GM23338 (cell line): Measurements from ENCODE around the gene JAK3. TPM values are rescaled to one million over a fixed set of nuclear protein-coding genes. Genes with fewer than 3 reads are reported as not detected.
"Not testable (repeated sequence)": the region's sequence is repeated elsewhere in the genome, so short reads cannot be mapped to it uniquely, and the experiment has no call there.

Source experiments
- ATAC-seq: fragments of 200-7000 bp; cut with Tn5 transposase; 3 replicates; pipeline ENCODE4 v1.9.1; 2020
- DNase-seq: peaks from one replicate; pipeline ENCODE4 v3.0.0-alpha.2; 2015; ENCODE audit warnings: low spot score
- H2AFZ ChIP-seq: fragments of 200-600 bp; sonication (generic); 2 replicates; pipeline ENCODE4 v1.8.0; 2016; ENCODE audit warnings: antibody characterized with exemption, mild to moderate bottlenecking, moderate library complexity
- H3F3A ChIP-seq: fragments of 200-600 bp; sonication (generic); replicated peaks from 2 replicates; pipeline ENCODE4 v1.8.0; 2017; ENCODE audit warnings: antibody characterized with exemption, mixed run types, low read depth
- H3K27ac ChIP-seq: fragments of 200-600 bp; sonication (generic); 2 replicates; pipeline ENCODE4 v1.6.1; 2016; ENCODE audit warnings: low read depth
- H3K27me3 ChIP-seq: fragments of 200-600 bp; sonication (generic); 2 replicates; pipeline ENCODE4 v1.8.0; 2016; ENCODE audit warnings: mild to moderate bottlenecking, mixed run types, moderate library complexity; ENCODE audit not compliant: insufficient read depth
- H3K36me3 ChIP-seq: fragments of 200-600 bp; sonication (generic); 2 replicates; pipeline ENCODE4 v1.8.0; 2016; ENCODE audit warnings: mild to moderate bottlenecking; ENCODE audit not compliant: insufficient read depth
- H3K4me1 ChIP-seq: fragments of 200-600 bp; sonication (generic); 2 replicates; pipeline ENCODE4 v1.8.0; 2016; ENCODE audit warnings: mild to moderate bottlenecking, moderate library complexity; ENCODE audit not compliant: insufficient read depth
- H3K4me2 ChIP-seq: fragments of 200-600 bp; sonication (generic); 2 replicates; pipeline ENCODE4 v1.7.1; 2017; ENCODE audit warnings: mixed run types
- H3K4me3 ChIP-seq: fragments of 200-600 bp; sonication (generic); 2 replicates; pipeline ENCODE4 v1.6.1; 2016; ENCODE audit warnings: mixed run types
- H3K79me2 ChIP-seq: fragments of 200-600 bp; sonication (generic); replicated peaks from 2 replicates; pipeline ENCODE4 v1.8.0; 2017; ENCODE audit warnings: mild to moderate bottlenecking; ENCODE audit not compliant: insufficient read depth
- H3K9me2 ChIP-seq: fragments of 200-600 bp; sonication (generic); 2 replicates; pipeline ENCODE4 v1.8.0; 2017; ENCODE audit not compliant: insufficient read depth
- H4K20me1 ChIP-seq: fragments of 200-600 bp; sonication (generic); replicated peaks from 2 replicates; pipeline ENCODE4 v1.8.0; 2017; ENCODE audit warnings: mild to moderate bottlenecking; ENCODE audit not compliant: insufficient read depth
- H3K27ac Mint-ChIP-seq: 2 replicates; pipeline ENCODE4 v1.8.0; 2020; ENCODE audit warnings: inconsistent platforms, mild to moderate bottlenecking, moderate library complexity, mixed read lengths
- H3K27me3 Mint-ChIP-seq: 3 replicates; pipeline ENCODE4 v1.8.0; 2022; ENCODE audit warnings: low read depth, mild to moderate bottlenecking, moderate library complexity, mixed read lengths, inconsistent platforms; ENCODE audit not compliant: insufficient read depth, poor library complexity
- H3K36me3 Mint-ChIP-seq: 3 replicates; pipeline ENCODE4 v1.8.0; 2021; ENCODE audit warnings: low read depth, mild to moderate bottlenecking, inconsistent platforms, moderate library complexity, mixed read lengths
- H3K4me1 Mint-ChIP-seq: 3 replicates; pipeline ENCODE4 v1.8.0; 2020; ENCODE audit warnings: mild to moderate bottlenecking, inconsistent platforms, mixed read lengths
- H3K4me3 Mint-ChIP-seq: 3 replicates; pipeline ENCODE4 v1.8.0; 2021; ENCODE audit warnings: moderate library complexity, mild to moderate bottlenecking, inconsistent platforms, mixed read lengths
- H3K9me3 Mint-ChIP-seq: 3 replicates; pipeline ENCODE4 v1.8.0; 2020; ENCODE audit warnings: moderate library complexity, mild to moderate bottlenecking, inconsistent platforms, mixed read lengths
- CREB1 ChIP-seq: fragments of 250-450 bp; sonication (Bioruptor Pico); IDR thresholded peaks from 2 replicates; pipeline ENCODE4 v1.5.0; 2020; ENCODE audit warnings: low read depth, mild to moderate bottlenecking, moderate library complexity
- CTCF ChIP-seq, 2 experiments: fragments of 200-600 bp in 1 of 2; sonication (generic) in 1 of 2; conservative IDR thresholded peaks; 2 replicates each; pipeline versions ENCODE4 v1.5.1 to v1.6.1; 2016 to 2017; ENCODE audit warnings: antibody characterized with exemption in 2 of 2, low read depth in 2 of 2, mild to moderate bottlenecking in 2 of 2, moderate library complexity in 1 of 2
- EZH2 ChIP-seq: fragments of 200-600 bp; sonication (generic); IDR thresholded peaks from one replicate; pipeline ENCODE4 v1.8.0; 2017; ENCODE audit warnings: antibody characterized with exemption, mild to moderate bottlenecking, low read depth; ENCODE audit not compliant: unreplicated experiment
- EZH2phosphoT487 ChIP-seq: fragments of 200-600 bp; sonication (generic); IDR thresholded peaks from one replicate; pipeline ENCODE4 v1.8.1; 2018; ENCODE audit warnings: antibody characterized with exemption; ENCODE audit not compliant: unreplicated experiment
- JUNB ChIP-seq: IDR thresholded peaks from one replicate; pipeline ENCODE4 v1.6.1; 2016; ENCODE audit warnings: antibody characterized with exemption; ENCODE audit not compliant: unreplicated experiment
- POLR2AphosphoS5 ChIP-seq: IDR thresholded peaks from 2 replicates; pipeline ENCODE4 v1.6.1; 2016; ENCODE audit warnings: antibody characterized with exemption, low read depth
- REST ChIP-seq: IDR thresholded peaks from one replicate; pipeline ENCODE4 v1.6.1; 2018; ENCODE audit warnings: antibody characterized with exemption; ENCODE audit not compliant: unreplicated experiment
- polyA plus RNA-seq: library from polyadenylated mRNA; unstranded; fragments of >200 nt; fragmentation: Nextera tagmentation; extraction: Ambion mirVana; gene quantifications from 2 replicates; pipeline ENCODE4 v1.2.1, GENCODE V29; 2016
- total RNA-seq: library from RNA; depleted of rRNA; stranded (reverse); fragments of >200 nt; shearing (Covaris generic); gene quantifications from 2 replicates; pipeline ENCODE4 v1.2.3, GENCODE V29; 2014

JAK3 gene
- total and polyA plus RNA-seq, 2 experiments from 2014 or later = 2.9 to 5.4 TPM

- H3K4me1 ChIP-seq = no peaks in the 10 kb centered on the region
- ATAC-seq (no peak), DNase-seq (no peak)
- H3K27ac ChIP-seq = no peak overlapping the region
- H4K20me1 ChIP-seq = no peaks in the 10 kb centered on the region
- H3K9me3 Mint-ChIP-seq = no peaks in the 10 kb centered on the region
- no peak overlapping the region for H3K4me2 ChIP-seq
- H3F3A ChIP-seq = no peaks in the 10 kb centered on the region
- H3K27ac Mint-ChIP-seq = no peak overlapping the region
- no peaks in the 10 kb centered on the region for H3K27me3 ChIP-seq
- TF ChIP-seq EZH2 = no peak
- TF ChIP-seq EZH2phosphoT487 = no peak
- no peaks in the 10 kb centered on the region for H3K36me3 Mint-ChIP-seq
- H2AFZ ChIP-seq = no peak overlapping the region
- peaks cover 4% of the 10 kb centered on the region for H3K27me3 Mint-ChIP-seq
- no peaks in the 10 kb centered on the region for H3K79me2 ChIP-seq
- no peak overlapping the region for H3K4me3 ChIP-seq
- no peaks in the 10 kb centered on the region for H3K9me2 ChIP-seq
- H3K4me1 Mint-ChIP-seq = no peaks in the 10 kb centered on the region
- H3K4me3 Mint-ChIP-seq = no peak overlapping the region
- no peaks in the 10 kb centered on the region for H3K36me3 ChIP-seq
Measured at GRCh38 chr19:17802137-17802858, 45.5 kb downstream of the JAK3 start.

GRCh38 chr19:17798599-17798998 lies 49.2 kb downstream of the JAK3 start:
- not testable (repeated sequence) for H3K4me2 ChIP-seq, H3K4me3 Mint-ChIP-seq, ATAC-seq, H3K4me1 Mint-ChIP-seq, H3K79me2 ChIP-seq, H3K9me3 Mint-ChIP-seq, DNase-seq, H3F3A ChIP-seq, H4K20me1 ChIP-seq, H3K36me3 Mint-ChIP-seq, H3K27ac ChIP-seq, H2AFZ ChIP-seq, H3K36me3 ChIP-seq, H3K4me3 ChIP-seq, H3K4me1 ChIP-seq, H3K9me2 ChIP-seq, H3K27ac Mint-ChIP-seq
- H3K27me3 Mint-ChIP-seq = peaks cover 20% of the 10 kb centered on the region
- H3K27me3 ChIP-seq = peaks cover 17% of the 10 kb centered on the region

GRCh38 chr19:17797424-17798201 lies 50.2 kb downstream of the JAK3 start:
- no peaks in the 10 kb centered on the region; the same call in 1 of the 2 replicates for H3K4me1 ChIP-seq
- H3K4me3 Mint-ChIP-seq = no peak overlapping the region
- peaks cover 8% of the 10 kb centered on the region; the same call in 1 of the 2 replicates for H3F3A ChIP-seq
- no peaks in the 10 kb centered on the region for H3K9me3 Mint-ChIP-seq
- no peaks in the 10 kb centered on the region for H3K36me3 ChIP-seq
- H3K27ac ChIP-seq = no peak overlapping the region
- H3K4me1 Mint-ChIP-seq = peaks cover 3% of the 10 kb centered on the region; the same call in 1 of the 3 replicates
- H3K4me2 ChIP-seq = no peak overlapping the region
- H3K4me3 ChIP-seq = no peak overlapping the region
- H3K9me2 ChIP-seq = no peaks in the 10 kb centered on the region
- peaks cover 17% of the 10 kb centered on the region for H3K27me3 ChIP-seq
- no peaks in the 10 kb centered on the region for H4K20me1 ChIP-seq
- no peaks in the 10 kb centered on the region for H3K36me3 Mint-ChIP-seq
- H3K27ac Mint-ChIP-seq = no peak overlapping the region
- no peak overlapping the region for H2AFZ ChIP-seq
- peaks cover 18% of the 10 kb centered on the region for H3K27me3 Mint-ChIP-seq
- no peaks in the 10 kb centered on the region for H3K79me2 ChIP-seq
- ATAC-seq (no peak), DNase-seq (no peak)
- no peak for TF ChIP-seq JUNB
- TF ChIP-seq EZH2phosphoT487 = no peak
- TF ChIP-seq CTCF (conservative IDR thresholded peaks at IDR 0.05; ENCODE audit: low read depth in 2 of 2) = no peak
- TF ChIP-seq POLR2AphosphoS5 = no peak
- no peak for TF ChIP-seq REST
- TF ChIP-seq CREB1 (CRISPR knock-in tag) = no peak
